ENCODE measurements around the gene KRT13. TPM values are rescaled to one million over a fixed set of nuclear protein-coding genes. Genes with fewer than 3 reads are reported as not detected.

Gene KRT13
- total and polyA plus RNA-seq, 10 of the 15 experiments (the other 5 are each of a cell fraction or from before 2014, with no cell fraction given): not detected

- no peaks in the 10 kb centered on the region for H4K20me1 ChIP-seq (ENCODE audit: control insufficient read depth, insufficient read depth)
- ChIA-PET POLR2A (no interaction called here), SMC1A (ENCODE audit: uncharacterized antibody, unreplicated experiment) (interaction anchor here (1.6 kb wide), 1 partner anchor 580 kb away, joined by 4 read pairs; no protein-coding TSS in a partner anchor), CTCF (interaction anchor here (0.6 to 1.6 kb wide), 3 partner anchors 58 to 182 kb away, joined by 3 to 5 read pairs (median 4); partner anchors contain the start of gene KRTAP16-1), RAD21 (ENCODE audit: unreplicated experiment) (no interaction called here)
- no peak overlapping the region for H2AFZ ChIP-seq (ENCODE audit: control insufficient read depth, low read depth, low read length)
- H3K4me1 ChIP-seq (ENCODE audit: control insufficient read depth, insufficient read depth, low read length): no peaks in the 10 kb centered on the region
- no peak overlapping the region for H3K27ac ChIP-seq (ENCODE audit: control insufficient read depth, insufficient read depth)
- H3K9ac ChIP-seq (ENCODE audit: control insufficient read depth, insufficient read depth, low read length): no peak overlapping the region
- no peak overlapping the region for H3K4me3 ChIP-seq
- no peaks in the 10 kb centered on the region for H3K36me3 ChIP-seq (ENCODE audit: control insufficient read depth in 2 of 2, insufficient read depth in 2 of 2, low read length in 1 of 2)
- no peaks in the 10 kb centered on the region for H3K9me3 ChIP-seq (replicated peaks; ENCODE audit: control insufficient read depth, insufficient read depth, low read length)
- intact Hi-C loops (cut with micrococcal nuclease; ENCODE audit: unreplicated experiment) (no loop called here), in situ Hi-C loops (cut with MboI) (no loop called here)
- no peak overlapping the region for H3K4me2 ChIP-seq (ENCODE audit: control insufficient read depth, insufficient read depth)
- BruUV-seq (replicated peaks): no TSS peak
- FAIRE-seq (no peak), ATAC-seq (no peak), DNase-seq (ENCODE audit: low read depth, low spot score) (no peak)
- H3K27me3 ChIP-seq (replicated peaks in 1 of 2; ENCODE audit: control insufficient read depth in 2 of 2, insufficient read depth in 2 of 2, low read length in 1 of 2): peaks cover 0 to 2% of the 10 kb centered on the region in 2 experiments; a peak in 2 of 4 replicates
- WGBS (ENCODE audit: insufficient coverage, insufficient replicate concordance, low lambda C conversion rate, missing lambda C conversion rate): 13% methylated on average over 10 of the region's 10 CpGs
- no peaks in the 10 kb centered on the region for H3K79me2 ChIP-seq (ENCODE audit: control insufficient read depth, insufficient read depth, low read length)
- TF ChIP-seq STAT3 (IDR thresholded peaks at IDR 0.05; ENCODE audit: low read depth, low read length) (no peak), SKIL (IDR thresholded peaks at IDR 0.05; ENCODE audit: low read depth, poor library complexity, severe bottlenecking) (no peak), CTCF (IDR thresholded peaks at IDR 0.05 in 2 of 3, conservative IDR thresholded peaks at IDR 0.05 in 1 of 3; ENCODE audit: control insufficient read depth in 2 of 3, extremely low read depth in 1 of 3, insufficient read depth in 1 of 3, low read depth in 3 of 3, low read length in 3 of 3) (no peak), MYB (IDR thresholded peaks at IDR 0.05; ENCODE audit: borderline replicate concordance, low read depth, low read length) (no peak), HDAC6 (IDR thresholded peaks at IDR 0.05; ENCODE audit: unreplicated experiment) (no peak), E4F1 (IDR thresholded peaks at IDR 0.05; ENCODE audit: borderline replicate concordance, partially characterized antibody) (no peak), USF1 (IDR thresholded peaks at IDR 0.05; ENCODE audit: borderline replicate concordance, extremely low read length, insufficient read depth, low read depth, low read length) (no peak), RBBP5 (conservative IDR thresholded peaks at IDR 0.05) (no peak), ZNF274 (IDR thresholded peaks at IDR 0.05; ENCODE audit: insufficient read depth, insufficient read length) (no peak), GABPA (IDR thresholded peaks at IDR 0.05; ENCODE audit: low read depth) (no peak), RCOR1 (conservative IDR thresholded peaks at IDR 0.05; ENCODE audit: low read depth, low read length) (no peak), LARP7 (IDR thresholded peaks at IDR 0.05) (no peak), SMAD5 (IDR thresholded peaks at IDR 0.05; ENCODE audit: low read depth) (no peak), PML (IDR thresholded peaks at IDR 0.05; ENCODE audit: low read length) (no peak), MEF2B (IDR thresholded peaks at IDR 0.05; ENCODE audit: partially characterized antibody, poor library complexity, severe bottlenecking) (no peak)
Measured at GRCh38 chr17:41490000-41490990, 15.1 kb downstream of the KRT13 start.
